GM18520 (cell line): ENCODE measurements around the gene OR56B1.
"Not testable (repeated sequence)": the region's sequence is repeated elsewhere in the genome, so short reads cannot be mapped to it uniquely, and the experiment has no call there.

ENCODE experiments used
- ATAC-seq: cut with Tn5 transposase; IDR thresholded peaks from one replicate; pipeline ENCODE4 v1.9.1; 2021; ENCODE audit not compliant: unreplicated experiment

The OR56B1 gene, protein sequence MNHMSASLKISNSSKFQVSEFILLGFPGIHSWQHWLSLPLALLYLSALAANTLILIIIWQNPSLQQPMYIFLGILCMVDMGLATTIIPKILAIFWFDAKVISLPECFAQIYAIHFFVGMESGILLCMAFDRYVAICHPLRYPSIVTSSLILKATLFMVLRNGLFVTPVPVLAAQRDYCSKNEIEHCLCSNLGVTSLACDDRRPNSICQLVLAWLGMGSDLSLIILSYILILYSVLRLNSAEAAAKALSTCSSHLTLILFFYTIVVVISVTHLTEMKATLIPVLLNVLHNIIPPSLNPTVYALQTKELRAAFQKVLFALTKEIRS

DNA sequence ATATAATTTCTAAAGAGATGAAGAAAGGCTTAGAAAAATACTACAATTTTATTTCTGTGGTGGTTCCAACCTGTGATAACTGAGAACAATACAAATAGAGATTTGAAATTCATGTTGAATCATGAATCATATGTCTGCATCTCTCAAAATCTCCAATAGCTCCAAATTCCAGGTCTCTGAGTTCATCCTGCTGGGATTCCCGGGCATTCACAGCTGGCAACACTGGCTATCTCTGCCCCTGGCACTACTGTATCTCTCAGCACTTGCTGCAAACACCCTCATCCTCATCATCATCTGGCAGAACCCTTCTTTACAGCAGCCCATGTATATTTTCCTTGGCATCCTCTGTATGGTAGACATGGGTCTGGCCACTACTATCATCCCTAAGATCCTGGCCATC lies at the start of gene OR56B1:
OR56B1 (plus strand) TSS at position 53 of the 400 bp plus-strand sequence; CDS start at position 122, 69 bp downstream.
- ATAC-seq = no peak

DNA sequence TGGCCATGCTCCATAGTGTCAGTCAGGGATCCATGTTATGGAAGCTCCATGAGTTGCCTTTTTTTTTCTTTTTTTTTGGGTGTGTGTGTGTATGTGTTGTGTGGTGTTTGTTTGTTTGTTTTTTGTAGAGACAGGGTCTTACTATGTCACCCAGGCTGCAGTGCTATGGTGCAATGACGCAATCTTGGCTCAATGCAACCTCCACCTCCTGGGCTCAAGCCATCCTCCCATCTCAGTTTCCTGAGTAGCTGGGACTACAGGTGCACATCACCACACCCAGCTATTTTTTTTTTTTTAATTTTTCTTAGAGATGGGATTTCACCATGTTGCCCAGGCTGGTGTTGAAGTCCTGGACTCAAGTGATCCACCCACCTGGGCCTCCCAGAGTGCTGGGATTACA lies 47.8 kb upstream of the OR56B1 start:
- no peak for ATAC-seq

DNA sequence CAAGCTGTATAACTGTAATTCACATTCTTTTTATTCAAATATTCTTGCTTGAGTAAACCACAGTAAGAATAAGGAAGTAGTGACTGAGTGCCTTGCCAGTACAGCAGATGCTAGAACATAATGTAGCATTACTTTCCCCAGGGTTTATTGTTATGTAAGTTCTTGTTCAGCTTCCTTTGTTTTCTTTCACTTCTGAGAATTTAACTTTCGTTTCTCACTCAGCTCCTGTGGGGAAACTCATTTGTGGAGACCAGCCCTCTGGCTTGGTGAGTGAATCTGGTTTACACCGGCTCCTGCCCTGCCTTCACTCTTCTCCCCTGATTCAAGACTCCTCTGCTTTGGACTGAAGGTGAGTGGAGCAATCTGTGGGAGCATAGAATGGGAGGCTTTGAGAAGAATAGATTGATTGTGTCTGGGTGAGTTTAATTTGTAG lies 46.7 kb upstream of the OR56B1 start, which contains the start of gene TRIM22:
TRIM22 (plus strand) TSS at position 240 of the 433 bp plus-strand sequence. CDS start 6,443 bp downstream, outside the sequence.
- peak; percentile 83 for ATAC-seq

DNA sequence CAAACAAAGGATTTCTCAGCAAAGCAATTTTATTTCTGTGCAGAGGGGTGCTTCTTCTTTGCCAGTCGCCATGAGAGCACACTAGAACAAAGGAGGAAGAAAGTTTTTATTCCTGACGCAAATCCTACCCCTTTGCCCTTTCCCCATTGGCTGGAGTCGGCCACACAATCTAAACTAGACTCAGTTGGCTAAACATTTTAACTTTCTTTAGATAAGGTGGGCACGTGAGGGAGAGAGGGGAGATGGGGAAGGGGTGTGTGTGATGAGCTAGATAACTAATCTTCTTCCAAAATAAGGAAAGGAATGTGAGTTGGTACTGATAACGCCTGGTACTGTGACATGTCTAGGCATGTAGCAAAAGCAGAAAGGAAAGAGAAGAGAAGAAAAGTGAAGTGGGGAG lies 46.0 kb upstream of the OR56B1 start:
- no peak for ATAC-seq

DNA sequence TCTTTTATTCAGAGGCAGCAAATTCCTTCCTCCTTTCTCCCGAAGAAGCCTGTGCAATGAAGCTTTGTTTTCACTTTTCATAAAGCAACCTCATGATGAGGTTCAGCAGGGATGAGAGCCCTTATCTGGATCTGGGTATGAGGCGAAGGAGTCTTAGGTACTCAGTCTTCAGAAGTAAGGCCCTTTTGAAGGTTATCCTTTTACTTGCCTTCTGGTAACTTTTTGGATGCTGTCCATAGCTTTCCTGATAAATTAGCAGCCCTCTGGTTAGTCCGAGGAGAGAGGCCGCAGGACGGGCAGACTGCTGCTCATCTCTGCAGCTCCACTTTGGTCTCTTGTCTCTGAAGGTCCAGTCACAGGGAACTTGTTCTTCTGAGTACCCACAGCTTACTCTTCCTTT lies 45.5 kb upstream of the OR56B1 start:
- ATAC-seq = no peak

DNA sequence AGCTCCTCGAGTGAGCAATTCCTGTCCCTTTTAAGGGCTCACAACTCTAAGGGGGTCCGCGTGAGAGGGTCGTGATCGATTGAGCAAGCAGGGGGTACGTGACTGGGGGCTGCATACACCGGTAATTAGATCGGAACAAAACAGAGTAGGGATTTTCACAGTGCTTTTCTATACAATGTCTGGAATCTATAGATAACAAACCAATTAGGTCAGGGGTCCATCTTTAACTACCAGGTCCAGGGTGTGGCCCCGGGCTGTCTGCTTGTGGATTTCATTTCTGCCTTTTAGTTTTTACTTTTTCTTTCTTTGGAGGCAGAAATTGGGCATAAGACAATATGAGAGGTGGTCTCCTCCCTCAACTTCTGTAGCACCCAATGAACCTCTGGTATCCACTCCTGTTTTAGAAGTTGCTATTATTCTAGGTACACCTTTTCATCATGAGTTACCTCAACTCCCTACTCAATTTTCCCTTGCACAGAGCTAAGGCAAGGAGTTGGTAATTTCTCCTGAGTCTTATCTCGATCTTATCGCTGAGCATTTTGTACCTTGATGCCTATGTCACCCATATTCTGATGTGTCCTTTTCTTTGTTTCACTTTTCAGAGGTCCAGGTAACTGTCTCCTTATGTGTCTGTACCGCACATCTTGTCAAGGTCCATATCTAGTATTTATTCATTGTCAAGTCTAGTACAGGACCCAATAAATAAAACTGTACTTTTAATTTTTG lies 44.8 kb upstream of the OR56B1 start:
- ATAC-seq = not testable (repeated sequence)

DNA sequence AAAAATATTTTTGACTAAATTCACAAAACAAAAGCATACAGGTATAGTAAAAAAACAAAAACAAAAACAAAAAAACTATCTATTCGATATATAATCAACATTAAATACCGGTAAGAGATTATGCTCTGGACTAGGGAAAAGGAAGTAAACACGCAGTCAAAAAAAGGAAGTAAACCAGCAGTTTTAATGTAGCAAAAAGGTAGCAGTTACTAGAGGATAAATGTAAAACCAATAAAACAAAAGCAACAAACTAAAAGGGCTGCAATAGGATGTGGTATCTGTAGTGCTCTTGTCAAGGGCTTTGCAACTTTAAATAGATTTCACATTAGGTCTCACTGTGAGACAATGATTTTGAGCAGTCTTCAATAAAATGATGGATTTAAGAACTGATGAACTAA lies 44.3 kb upstream of the OR56B1 start:
- ATAC-seq = no peak

DNA sequence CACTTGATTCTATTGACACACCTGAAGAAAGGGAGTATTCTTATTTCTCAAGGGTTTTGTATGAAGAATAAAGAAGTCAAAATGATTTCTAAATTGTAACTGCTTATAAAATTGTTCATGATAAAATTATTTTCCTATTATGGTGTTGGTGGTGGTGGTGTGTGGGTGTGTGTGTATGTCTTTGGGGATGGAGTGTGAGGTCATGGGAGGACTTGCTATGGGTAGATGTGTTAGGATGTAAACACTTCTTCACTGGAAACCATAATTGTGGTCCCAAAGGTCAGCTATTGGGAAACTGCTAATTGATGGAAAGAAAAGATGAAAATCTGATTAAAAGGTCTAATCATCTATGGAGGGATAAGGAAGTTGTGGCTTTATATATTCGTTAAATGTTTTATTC lies 41.6 kb upstream of the OR56B1 start:
- ATAC-seq = no peak

DNA sequence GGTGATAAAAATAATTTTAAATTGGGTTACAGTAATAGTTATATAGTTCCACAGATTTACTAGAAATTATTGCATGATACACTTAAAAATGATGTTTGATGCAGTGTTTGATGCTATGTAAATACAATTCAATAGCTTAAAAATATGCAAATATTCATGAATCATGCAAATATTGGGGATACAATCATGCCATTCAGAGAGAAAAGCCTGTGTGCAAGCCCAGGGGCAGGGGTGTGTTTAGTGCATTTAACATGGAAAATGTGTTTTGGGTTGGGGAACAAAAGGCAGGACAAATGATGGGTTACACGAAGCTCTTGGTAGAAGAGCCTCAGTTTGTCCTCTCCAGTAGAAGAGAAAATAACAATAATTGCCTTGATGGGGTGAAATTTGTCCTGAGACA lies 40.7 kb upstream of the OR56B1 start:
- no peak for ATAC-seq

DNA sequence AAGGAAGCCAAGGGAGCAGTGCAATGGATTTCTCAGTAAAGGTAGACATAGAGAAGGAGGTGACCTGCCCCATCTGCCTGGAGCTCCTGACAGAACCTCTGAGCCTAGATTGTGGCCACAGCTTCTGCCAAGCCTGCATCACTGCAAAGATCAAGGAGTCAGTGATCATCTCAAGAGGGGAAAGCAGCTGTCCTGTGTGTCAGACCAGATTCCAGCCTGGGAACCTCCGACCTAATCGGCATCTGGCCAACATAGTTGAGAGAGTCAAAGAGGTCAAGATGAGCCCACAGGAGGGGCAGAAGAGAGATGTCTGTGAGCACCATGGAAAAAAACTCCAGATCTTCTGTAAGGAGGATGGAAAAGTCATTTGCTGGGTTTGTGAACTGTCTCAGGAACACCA lies 40.0 kb upstream of the OR56B1 start:
- ATAC-seq = no peak

DNA sequence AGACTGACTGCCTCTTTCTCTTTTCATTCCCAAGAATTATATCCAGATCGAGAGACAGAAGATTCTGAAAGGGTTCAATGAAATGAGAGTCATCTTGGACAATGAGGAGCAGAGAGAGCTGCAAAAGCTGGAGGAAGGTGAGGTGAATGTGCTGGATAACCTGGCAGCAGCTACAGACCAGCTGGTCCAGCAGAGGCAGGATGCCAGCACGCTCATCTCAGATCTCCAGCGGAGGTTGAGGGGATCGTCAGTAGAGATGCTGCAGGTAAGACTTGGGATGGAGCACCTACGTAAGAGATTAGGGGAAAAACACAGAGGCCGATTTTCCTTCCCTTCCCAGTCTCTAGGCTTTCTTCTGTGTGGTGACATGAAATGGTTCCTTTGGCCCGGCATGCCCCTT lies 38.0 kb upstream of the OR56B1 start:
- no peak for ATAC-seq

DNA sequence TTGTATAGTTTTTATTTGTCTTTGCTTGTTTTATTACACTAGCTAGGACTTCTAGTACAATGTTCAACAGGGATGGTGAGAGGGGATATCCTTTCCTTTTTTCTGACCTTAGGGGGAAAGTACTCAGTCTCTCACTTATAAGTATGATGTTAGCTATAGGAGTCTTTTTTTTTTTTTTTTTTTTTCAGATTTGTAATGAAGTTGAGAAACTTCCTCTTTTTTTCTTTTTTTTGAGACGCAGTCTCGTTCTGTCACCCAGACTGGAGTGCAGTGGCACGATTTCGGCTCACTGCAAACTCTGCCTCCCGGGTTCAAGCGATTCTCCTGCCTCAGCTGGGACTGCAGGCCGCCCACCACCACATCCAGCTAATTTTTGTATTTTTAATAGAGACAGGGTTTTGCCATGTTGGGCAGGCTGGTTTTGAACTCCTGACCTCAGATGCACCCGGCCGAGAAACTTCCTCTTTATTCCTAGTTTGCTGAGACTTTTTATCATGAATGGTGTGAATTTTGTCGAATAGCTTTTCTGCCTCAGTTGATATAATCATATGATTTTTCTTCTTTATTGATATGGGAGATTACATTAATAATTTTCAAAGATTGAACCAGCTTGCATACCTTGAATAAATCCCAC lies 35.7 kb upstream of the OR56B1 start:
- ATAC-seq = no peak

DNA sequence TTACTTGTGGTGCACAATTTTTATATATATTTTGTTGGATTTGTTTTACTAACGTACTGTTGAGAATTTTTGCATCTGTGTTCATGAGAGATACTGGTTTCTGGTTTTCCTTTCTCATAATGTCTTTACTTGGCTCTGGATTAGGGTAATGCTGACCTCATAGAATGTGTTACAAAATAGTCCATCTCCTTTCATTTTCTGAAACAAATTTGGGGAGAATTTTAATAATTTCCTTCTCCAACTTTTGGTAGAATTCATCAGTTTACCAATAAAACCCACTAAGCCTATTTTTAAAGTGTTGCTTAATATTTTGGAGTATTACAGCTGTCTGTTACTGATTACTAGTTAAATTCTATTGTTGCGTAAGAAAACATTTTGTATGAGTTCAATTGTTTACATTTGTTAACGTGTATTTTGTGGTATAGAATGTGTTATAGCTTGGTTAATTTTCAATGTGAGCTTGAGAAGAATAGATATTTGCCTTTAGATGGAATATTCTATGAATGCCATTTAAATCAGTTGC lies 35.1 kb upstream of the OR56B1 start:
- no peak for ATAC-seq

DNA sequence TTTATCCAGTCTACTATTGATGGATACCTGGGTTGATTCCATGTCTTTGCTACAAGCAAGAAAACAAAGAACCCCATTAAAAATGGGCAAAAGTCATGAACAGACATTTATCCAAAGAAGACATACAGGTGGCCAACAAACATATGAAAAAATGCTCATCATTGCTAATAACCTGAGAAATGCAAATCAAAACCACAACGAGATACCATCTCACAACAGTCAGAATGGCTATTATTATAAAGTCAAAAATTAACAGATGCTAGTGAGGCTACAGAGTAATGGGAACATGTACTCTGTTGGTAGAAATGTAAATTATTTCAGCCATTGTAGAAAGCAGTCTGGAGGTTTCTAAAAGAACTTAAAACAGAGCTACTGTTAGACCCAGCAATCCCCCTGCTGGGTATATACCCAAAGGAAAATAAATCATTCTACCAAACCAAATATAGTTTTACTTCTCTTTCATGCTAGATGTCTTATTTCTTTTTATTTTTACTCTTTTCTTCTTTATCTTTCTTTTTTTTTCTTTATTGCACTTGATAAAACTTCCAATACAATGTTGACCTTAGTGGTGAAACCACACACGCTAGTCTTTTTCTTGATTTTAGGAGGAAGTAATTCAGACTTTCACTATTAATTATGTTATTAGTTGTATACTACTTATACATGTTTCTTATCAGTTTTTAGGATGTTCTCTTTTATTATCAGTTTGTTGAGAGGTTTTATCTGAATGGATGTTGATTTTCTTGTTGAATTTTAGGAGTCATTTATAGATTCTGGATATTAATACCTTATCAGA lies 32.3 kb upstream of the OR56B1 start:
- ATAC-seq = peak; percentile 87

DNA sequence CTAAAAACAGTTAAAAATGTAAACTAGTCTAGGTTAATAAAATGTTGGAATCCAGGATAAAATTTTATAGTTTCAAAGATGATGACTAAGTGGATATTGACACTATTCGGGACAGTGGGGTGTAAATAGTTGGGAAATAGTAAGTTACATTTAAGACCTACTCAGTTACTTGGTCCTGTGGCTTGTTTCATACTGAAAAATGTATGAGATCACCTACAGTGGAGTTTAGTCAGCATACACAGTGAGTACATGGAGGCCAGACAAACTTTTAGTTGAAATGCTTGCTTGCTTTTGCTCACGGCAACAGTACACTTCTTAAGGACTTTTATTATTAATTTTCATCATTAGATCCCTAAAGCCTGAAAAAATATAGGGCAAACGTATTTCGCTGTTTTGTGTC lies 30.6 kb upstream of the OR56B1 start:
- no peak for ATAC-seq

DNA sequence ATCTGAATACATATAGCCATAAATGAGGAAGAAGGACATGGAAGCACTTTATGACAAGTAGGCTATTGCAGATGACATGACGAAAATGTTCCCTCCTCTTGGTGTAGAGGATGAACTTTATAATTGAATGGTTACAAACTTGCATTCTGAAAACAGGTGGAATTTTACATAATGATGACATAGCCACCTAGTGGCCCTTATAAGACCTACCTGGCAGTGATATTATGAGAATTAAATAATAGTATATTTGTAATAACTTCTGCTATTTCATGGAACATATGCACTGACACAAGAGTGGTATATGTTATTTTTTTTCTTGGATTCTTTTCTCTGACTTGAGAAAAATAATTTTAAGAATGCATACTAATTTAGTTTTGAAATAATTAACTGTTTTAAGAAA lies 23.7 kb upstream of the OR56B1 start:
- no peak for ATAC-seq

DNA sequence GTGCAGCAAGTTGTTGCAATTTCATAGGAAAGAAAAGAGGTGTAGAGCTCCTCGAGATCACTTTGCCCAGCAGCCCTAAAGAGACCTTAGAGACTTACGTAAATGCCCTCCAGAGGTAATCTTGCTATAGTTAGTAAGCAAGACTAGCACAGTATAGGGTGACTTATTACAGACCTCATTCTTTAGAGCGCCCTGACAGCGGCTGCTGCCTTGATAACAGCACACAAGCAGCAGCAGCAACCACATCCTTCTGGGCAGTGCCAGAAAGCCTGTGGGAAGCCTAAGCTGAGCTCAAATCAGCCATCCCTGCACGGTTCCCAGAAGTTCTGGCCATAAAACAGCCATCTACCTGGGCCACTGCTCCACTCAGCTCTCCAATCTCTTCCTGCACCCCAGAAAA lies 22.6 kb upstream of the OR56B1 start:
- ATAC-seq = no peak

DNA sequence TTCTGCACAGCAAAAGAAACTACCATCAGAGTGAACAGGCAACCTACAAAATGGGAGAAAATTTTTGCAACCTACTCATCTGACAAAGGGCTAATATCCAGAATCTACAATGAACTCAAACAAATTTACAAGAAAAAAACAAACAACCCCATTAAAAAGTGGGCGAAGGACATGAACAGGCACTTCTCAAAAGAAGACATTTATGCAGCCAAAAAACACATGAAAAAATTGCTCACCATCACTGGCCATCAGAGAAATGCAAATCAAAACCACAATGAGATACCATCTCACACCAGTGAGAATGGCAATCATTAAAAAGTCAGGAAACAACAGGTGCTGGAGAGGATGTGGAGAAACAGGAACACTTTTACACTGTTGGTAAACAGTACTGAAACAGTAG lies 19.7 kb upstream of the OR56B1 start:
- not testable (repeated sequence) for ATAC-seq

DNA sequence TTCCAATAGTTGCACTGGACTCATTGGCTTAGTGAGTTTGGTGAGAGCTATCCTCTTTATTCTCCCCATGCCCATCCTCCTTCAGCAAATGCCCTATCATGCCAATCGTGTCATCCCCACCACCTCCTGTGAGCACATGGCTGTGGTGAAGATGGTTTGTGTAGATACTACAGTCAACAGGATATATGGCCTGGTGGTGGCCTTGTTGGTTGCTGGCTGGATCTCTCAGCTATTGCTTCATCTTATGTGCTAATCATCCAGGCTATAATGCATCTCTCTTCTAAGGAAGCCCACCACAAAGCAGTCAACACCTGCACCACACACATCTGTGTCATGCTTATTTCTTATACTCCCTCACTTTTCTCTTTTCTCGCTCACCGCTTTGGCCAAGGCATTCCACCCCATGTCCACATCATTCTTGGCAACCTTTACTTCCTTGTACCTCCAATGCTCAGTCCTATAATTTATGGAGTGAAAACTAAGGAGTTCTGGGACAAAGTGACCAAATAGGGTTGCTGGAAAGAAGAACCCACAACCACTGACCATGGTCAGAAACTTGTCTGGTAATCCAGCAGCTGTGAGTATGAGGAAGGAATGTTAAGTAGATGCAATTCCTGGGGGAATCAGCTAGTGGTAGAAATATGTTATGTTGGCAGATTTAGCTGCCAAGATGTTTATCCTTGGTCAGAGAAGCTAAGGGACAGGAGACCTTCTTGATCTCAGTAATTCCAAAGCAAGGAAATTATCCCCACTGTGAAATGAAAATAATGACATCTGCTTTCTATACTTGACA lies 16.3 kb upstream of the OR56B1 start:
- ATAC-seq = no peak

DNA sequence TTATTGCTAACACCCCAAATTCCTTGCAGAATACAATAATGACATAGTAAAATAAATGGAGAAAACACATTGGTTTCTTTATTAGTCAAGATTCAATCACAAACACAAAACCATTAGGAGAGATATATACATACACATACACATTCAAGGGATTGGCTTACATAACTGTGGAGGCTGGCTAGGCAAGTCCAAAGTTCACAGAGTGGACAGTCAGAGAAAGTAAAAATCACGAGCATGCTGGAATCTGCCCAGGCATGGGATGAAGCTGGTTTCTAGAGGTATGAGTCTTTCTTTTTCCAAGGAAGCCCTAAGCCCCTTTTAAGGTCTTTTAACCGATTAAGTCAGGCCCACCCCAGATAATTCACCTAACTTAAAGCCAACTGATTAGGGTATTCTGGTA lies 13.6 kb upstream of the OR56B1 start:
- ATAC-seq = no peak
